GM18511 (cell line): Measurements from ENCODE around the gene TRIM44.
"Not testable (repeated sequence)": the region's sequence is repeated elsewhere in the genome, so short reads cannot be mapped to it uniquely, and the experiment has no call there.

Source experiments
- ATAC-seq: cut with Tn5 transposase; IDR thresholded peaks from one replicate; pipeline ENCODE4 v1.9.1; 2021; ENCODE audit warnings: mild to moderate bottlenecking, moderate library complexity; ENCODE audit not compliant: unreplicated experiment

TRIM44 gene

GRCh38 chr11:35846874-35847273, 184.3 kb downstream of the TRIM44 start:
- ATAC-seq = no peak

GRCh38 chr11:35847473-35847872, 184.9 kb downstream of the TRIM44 start:
- ATAC-seq = no peak

GRCh38 chr11:35848616-35849015, 186.0 kb downstream of the TRIM44 start:
- no peak for ATAC-seq

DNA sequence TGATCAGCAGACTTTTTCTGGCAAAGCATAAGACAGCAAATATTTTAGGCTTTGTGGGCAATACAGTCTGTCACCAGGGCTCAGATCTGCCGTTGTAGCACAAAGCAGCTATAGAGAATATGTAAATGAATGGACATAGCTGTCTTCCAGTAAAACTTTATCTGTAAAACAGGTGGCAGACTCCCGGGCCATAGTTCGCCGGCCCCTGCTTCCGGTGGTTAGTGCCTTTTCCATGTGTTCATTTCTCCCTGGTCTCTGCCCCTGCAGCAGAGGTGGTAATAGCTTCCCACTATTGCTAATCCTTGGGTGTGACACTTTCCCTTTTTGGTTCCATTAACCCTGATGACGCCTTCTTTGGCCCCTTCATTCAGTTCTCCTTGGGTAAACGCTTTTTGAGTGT, 187.6 kb downstream of the TRIM44 start:
- ATAC-seq = no peak

DNA sequence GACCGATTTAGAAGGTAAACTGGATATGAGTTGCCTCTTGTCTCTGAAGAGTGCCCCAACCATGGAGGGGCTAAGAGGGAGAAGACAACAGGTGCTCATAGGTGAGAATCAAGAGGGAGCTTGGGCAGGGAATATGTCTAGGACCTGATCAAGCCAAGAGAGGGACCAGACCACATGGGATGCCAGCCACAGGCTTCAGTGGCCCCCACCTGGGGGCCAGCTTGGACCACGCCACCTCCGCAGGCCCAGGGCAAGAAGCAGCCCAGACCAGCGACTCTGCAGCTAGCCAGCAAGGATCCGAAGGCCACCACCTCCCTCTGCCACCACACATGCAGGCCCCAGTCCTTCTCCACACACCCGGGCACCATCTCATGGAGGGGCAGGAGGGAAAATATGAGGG, 188.8 kb downstream of the TRIM44 start:
- no peak for ATAC-seq

DNA sequence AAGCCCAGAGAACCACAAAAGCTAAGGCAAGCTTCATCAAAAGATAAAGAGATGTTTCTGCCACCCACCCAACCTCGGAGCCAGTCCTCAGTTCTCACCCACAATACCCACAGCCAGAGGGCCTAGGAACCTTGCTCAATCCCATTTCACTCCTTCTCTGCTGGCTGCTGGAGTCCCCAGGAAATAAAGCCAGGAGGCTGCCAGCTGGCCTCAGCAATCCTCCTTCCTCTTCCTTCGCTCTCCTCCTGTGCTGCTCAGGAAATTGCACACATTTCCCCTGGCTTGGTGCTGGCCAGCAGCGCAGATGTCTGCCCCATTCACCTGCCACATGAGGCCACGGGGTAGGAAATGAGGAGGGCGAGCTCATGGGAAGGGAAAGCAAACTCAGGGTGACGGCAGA, 189.5 kb downstream of the TRIM44 start:
- ATAC-seq = no peak

- no peak for ATAC-seq
Measured at GRCh38 chr11:35853971-35854370, 191.4 kb downstream of the TRIM44 start.

GRCh38 chr11:35855671-35856070, 193.1 kb downstream of the TRIM44 start:
- no peak for ATAC-seq

DNA sequence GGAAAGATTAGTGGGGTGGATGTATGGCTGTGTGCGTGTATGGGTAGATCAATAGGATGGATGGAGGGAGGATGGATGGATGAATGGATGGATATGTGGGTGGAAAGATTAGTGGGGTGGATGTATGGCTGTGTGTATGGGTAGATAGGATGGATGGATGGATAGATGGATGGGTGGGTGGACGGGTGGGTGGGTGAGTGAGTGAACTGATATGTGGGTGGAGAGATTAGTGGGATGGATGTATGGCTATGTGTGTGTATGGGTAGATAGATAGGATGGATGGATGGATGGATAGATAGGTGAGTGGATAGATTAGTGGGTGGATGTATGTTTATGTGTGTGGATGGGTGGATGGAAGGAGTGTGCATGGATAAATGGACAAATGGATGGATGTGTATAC, 193.7 kb downstream of the TRIM44 start:
- no peak for ATAC-seq

DNA sequence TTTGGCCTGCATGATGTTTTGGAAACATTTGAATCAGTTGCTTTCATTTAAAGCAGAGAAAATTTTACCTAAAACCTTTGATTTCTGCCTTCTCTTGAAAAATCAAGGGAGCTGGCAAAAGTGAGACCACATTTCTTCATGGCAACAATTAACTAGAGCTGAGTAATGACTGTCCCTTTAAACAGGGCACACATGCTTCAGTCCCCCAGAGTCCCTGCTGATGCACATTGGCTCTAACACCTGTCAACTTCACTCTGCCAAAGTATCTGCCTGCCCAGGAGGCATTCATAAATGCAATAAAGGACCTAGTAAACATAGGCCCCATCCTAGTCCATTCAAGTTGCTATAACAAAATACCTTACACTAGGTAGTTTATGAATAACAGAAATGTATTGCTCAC, 194.2 kb downstream of the TRIM44 start:
- no peak for ATAC-seq

DNA sequence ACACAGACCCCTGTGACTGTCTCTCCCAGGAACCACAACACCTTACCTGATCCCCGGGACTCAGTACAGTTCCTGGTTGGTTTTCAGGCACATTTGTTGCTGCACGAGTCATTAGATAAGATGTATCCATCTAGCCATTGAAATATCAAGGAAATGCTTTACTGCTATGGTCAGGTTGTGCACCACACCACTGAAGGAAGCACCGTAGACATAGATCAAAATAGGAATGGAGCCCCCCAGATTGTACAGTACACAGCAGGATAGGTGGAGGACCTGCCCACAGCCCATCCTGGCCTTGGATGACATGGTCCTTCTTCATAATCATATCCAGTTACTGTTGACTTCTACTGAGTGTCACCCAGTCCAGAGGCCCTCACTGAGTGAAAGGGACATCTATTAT, 195.3 kb downstream of the TRIM44 start:
- no peak for ATAC-seq

DNA sequence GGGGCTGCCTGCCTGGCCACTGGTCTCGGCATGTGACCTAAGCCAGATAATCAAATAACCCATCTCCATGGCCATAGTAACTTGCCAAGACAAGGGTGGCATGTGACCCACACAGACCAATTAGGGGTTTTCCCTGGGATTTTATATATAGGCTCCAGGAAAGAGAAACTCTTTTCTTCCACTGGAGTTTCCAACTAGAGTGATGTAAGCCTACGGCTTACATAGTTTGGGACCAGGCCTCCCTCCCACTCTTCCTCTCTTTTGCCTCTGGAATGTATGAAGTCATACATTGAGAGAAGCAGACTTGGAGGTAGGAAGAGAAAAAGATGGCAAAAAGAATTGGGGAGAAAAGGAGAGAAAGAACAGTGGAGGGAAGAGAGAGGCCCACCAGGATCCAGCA, 196.7 kb downstream of the TRIM44 start:
- no peak for ATAC-seq

DNA sequence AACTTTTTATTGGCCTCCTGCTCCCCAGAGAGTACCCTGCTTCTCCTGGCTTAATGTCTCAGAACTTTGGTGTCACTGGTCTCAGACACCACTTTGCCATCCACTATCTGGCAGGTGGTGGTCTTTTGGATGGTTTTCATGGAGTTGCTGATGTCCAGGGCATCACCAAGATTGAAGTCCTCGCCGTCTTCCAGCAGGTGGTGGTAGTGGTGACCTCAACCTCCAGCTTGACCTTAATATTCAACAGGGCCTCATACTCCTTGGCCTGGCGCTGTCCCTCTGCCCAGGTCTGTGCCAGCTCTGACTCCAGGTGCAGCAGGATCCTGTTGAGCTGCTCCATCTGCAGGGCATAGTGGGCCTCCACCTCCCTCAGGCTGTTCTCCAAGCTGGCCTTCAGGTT, 197.6 kb downstream of the TRIM44 start:
- not testable (repeated sequence) for ATAC-seq

GRCh38 chr11:35861191-35861590, 198.6 kb downstream of the TRIM44 start:
- ATAC-seq = no peak

DNA sequence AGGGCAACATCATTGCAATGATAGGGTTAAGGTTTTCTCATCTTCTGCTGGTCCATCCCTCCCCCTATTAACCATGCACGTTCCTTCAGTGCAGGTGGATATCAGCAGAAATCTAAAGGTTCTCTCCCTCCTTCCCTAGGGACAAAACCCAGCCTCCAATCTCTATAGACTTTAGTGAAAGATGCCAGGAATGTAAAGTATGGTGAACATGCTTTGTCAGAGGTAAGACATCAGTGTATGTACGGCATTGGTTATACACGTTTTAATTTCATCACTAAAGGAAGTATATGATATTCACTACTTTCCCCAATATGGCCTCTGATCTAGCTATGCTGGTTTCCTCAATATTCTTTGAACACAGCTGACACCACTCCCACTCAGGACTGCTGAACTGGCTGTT, 200.1 kb downstream of the TRIM44 start:
- ATAC-seq = no peak

GRCh38 chr11:35864131-35864530, 201.6 kb downstream of the TRIM44 start:
- ATAC-seq = no peak

DNA sequence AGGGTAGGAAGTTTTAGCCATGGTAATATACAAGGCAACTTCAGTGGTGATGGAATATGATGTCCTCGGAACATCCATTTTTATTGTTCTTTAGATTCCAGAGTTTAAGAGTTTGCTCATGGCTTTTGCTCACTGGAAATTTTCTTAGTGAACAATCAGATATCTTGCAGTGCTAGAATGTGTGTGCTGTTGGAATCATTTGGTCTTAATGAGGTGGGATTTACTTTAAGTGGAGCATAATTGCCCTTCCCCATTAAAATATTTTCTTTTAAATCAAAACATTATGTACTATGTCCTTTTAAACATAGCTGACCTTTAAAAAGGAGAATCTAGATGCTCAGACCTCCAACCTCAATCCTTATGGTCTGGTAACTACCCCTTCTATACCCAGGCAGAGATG, 204.0 kb downstream of the TRIM44 start:
- ATAC-seq = no peak
